Body of pancreas (tissue), 4 donors: ENCODE measurements around the gene HAAO.

Source experiments
- CTCF ChIP-seq, 7 experiments: fragments of 450-650 bp in 4 of 7; fragments of 200-600 bp in 3 of 7; sonication (generic) in 3 of 7; IDR thresholded peaks; one replicate each; pipeline ENCODE4 v1.5.1; 2016 to 2019; ENCODE audit warnings: antibody characterized with exemption in 7 of 7
- POLR2A ChIP-seq, 3 donors: fragments of 450-650 bp; IDR thresholded peaks; one replicate each; pipeline ENCODE4 v1.6.1; 2016; ENCODE audit warnings: antibody characterized with exemption in 3 of 3, mild to moderate bottlenecking in 2 of 3

DNA sequence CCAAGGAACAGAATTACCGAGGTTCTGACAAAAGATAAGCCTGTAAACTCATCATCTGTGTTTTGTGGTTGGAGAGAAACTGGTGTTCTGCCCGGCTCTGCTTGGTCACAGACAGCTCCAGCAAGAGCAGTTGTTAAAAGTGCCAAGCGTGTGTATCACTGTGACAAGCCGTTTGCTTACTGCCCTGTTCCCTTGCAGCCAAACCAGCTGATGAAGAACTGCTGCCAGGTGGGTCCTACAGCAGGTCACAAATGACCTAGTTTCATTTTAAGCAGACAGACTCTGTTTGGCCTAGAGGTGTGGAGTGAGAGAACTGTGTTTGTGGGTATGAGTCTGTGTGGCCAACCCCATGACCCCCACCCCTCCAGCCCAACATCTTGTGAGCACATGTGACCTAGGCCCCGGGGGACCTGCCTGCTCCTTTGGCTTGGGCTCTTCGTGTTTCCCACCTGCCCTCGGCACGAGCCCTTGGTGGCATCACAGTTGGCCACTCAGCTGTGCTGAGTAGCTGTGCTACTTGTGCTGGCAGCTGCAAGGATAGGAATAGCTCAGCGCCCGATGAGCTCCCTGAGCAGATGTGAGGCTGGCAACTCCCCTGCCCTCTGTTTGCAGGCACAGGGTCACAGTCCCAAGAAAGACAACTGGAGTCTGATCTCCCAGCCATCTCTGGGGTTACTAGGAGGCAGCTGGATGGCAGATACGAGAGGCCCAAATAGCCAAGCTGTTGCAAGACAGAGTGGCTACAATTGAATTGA lies 38.2 kb downstream of the HAAO start:
- no peak for TF ChIP-seq CTCF (IDR thresholded peaks at IDR 0.05)
- no peak for TF ChIP-seq POLR2A (IDR thresholded peaks at IDR 0.05)
